ENCODE data around the gene FASTK.

Gene FASTK

GRCh38 chr7:151116603-151117440, 36.2 kb upstream of the FASTK start:
- no peak for DNase-seq

DNA sequence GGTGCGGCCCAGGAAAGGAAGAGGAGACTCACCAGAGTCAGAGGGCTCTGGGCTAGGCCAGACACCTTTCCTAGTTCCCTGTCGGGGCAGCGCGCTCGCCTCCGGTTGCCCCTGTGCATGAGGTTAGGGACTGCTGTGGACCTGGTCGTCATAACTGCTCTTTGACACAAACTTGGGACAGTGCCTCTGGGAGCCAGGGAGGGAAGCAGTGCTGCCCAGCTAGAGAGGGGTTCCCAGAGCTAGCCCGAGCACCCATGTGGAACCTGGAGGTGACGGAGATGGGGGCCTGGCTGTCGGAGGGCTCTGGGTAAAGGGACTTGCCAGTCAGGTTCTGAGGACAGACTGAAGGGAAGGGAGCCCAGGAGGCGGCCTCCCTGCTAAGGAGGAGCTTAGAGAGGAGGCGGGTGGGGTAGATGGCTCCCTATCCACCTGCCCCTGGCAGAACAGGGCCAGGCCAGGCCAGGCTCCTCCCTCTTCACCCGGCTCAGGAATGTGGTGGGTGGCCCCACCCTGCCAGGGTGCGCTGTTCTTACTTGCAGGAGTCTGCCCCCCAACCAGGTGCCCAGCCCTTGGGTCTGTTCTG, 35.3 kb upstream of the FASTK start:
- no peak for DNase-seq

- peak; percentile 56 for DNase-seq
These were observed 34.7 kb upstream of the FASTK start for GRCh38 chr7:151115121-151115835.

DNA sequence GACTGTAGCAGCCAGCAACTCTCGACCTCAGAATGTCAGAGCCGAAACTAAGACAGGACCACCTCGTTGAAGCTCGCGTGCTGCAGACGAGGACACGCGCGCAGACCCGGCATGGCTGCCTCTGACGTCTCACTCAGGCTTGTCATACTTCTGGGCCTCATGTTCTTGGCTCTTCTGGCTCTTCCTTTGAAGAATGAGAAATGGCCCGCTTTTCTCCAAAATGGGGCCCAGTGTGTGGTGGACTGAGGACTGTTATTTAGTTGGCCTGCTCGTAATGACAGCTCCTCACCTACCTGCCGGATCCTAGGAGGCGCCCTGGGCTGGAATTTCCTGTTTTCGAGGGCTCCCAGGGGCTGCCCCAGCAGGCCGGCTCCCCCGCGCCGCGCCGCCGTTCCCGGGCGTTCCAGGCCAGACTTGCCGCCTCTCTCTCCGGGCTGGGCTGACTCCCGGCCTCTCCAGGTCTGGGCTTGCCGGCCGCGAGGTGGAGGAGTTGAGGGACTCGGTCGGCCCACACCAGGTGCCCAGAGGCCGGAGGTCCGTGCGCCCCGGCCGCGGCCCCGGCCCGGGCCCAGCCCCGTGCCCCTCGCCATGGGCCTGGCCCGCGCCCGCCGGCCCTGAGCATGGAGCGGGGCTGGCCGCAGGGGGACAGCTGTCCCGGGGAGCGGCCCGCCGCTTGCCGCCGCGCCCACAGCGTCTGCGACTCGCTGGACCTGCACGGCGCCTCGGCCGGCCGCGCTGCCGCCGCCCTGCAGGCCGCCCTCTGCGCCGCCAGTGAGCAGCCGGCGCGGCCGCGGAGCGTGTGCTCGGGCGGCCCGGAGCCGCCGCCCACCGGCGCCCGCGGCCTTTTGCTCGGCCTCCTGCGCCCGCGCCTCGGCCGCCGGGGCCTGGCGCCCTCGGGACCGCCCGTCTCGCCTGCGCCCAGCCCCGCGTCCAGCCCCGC, 33.8 kb upstream of the FASTK start:
- DNase-seq, result no peak

- no peak for DNase-seq
These were observed 32.9 kb upstream of the FASTK start for GRCh38 chr7:151113344-151114150.

GRCh38 chr7:151110941-151111645, 30.5 kb upstream of the FASTK start:
- peak; percentile 73 for DNase-seq

DNA sequence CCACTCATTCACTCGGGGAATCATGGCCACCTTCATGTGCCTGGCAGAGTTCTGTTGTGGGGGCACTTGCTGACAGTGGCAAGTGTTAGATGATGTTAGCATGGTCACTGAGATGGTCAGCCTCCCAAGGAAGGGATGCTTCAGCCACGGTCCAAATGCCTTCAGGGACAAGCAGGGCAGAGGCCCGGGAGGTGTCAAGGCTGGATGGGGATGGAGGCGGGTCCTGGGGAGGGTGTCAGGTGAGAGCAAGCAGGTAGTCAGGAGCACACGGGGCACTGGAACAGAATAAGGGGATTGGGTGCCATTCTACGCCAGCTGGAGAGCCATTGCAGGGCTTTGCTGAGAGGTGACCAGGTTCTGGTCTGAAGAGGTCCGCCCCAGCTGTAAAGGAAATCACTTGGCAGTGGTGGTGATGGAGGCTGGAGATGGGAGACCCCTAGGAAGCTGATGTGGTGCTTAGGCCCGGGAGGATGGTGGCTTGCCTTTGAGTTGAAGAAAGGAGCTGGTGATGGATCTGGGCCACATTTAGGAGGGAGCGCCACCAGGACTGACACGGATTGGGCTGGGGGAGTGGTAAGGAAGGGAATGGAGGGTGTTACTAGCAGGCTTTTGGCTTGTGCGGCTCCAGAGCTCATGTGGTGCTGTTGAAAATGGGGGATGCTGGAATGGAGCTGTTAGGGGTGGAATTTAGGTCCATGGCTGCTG, 29.8 kb upstream of the FASTK start:
- DNase-seq, result no peak

- DNase-seq, result no peak
These were observed 28.8 kb upstream of the FASTK start for GRCh38 chr7:151109094-151110048.

- DNase-seq, result no peak
These were observed 27.3 kb upstream of the FASTK start for GRCh38 chr7:151107882-151108281.

- DNase-seq, result no peak
These were observed 24.0 kb upstream of the FASTK start for GRCh38 chr7:151104411-151105235.

GRCh38 chr7:151103973-151104372, 23.4 kb upstream of the FASTK start:
- DNase-seq, result no peak

- no peak for DNase-seq
These were observed 22.4 kb upstream of the FASTK start for GRCh38 chr7:151102991-151103390.

GRCh38 chr7:151101621-151102396, 21.2 kb upstream of the FASTK start:
- DNase-seq, result no peak

DNA sequence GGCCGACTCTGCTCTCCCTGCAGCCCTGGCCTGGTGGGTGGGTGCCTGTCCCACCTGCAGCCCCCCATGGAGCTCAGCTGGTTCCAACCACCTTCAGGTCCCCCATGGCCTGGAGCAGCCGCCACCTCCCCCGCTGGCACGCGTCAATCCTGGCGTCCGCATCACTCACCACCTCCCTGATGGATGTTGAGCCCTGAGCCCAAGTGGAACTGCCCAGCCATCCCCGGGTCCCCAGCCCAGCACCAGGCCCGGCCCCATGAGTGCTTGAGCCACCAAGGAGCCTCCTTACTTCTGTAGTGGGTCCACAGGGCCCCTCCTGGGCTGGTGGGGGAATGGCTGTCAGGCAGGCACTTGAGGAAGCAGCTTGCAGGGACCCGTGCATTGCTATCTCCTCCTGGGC, 20.3 kb upstream of the FASTK start:
- no peak for DNase-seq

DNA sequence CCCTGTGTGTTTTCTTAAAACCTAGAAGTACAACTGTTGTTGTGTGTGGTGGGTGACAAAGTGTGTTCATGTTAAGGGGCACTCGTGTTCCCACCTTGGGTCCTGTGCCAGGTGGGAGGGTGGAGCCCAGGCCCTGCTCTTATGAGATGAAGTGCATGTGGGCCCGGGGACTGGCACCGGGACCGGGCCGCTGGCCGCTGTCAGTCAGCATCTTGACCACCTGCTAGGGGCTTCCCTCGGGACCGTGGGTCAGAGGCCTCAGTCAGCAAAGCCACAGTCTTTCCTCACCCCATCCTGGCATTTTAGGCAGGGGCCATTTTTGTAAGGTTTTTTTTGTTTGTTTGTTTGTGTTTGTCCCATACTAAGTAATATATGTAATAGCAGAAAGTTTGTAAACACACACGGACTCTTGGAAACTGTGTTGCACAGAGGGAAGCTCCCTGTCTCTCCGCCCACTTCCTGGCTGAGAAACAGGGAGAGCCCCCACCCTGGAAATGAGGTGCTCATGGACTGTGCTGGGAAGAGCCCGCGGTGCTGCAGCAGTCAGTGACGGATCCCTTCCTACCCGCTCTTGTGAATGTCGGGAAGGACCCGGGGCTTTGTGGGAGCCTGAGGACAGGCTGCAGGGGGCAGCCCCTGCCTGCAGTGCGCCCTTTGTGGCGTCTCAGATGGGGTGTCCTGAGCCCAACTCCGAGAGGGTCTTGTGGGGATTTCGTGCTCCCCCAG, 19.0 kb upstream of the FASTK start:
- DNase-seq, result no peak

DNA sequence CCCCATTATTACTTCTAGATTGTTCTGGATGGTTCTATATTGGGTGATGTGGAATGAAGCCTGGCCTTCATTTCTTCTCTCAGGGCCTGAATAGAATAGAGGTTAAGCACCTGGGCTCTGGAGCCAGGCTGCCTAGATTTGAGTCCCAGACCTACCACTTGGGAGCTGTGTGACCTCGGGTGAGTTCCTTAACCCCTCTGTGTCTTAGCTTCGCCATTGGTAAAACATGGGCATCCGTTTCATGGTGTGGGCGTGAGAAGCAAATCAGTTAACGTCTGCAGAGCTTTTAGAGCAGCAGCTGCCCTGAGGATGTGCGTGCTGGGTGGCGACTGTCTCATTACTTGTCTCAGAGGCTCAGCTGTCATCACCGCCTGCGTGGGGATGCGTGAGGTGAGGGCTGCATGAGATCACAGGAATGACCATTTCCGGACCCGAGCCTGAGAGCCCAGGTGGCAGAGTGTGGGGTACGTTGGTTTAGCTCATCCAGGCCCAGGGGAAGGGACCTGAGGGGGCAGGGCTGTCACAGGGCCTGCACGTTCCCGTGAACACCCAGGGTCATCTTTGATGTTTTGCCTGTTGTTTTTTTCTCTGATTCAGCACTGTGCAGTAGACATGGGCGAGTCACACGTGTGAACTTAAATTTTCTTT, 15.3 kb upstream of the FASTK start:
- no peak for DNase-seq
